ENCODE data around the gene MICAL2. TPM values are rescaled to one million over a fixed set of nuclear protein-coding genes. Genes with fewer than 3 reads are reported as not detected.

Gene MICAL2
- total RNA-seq, 2 donors from 2014 or later: 1.5 to 1.9 TPM

DNA sequence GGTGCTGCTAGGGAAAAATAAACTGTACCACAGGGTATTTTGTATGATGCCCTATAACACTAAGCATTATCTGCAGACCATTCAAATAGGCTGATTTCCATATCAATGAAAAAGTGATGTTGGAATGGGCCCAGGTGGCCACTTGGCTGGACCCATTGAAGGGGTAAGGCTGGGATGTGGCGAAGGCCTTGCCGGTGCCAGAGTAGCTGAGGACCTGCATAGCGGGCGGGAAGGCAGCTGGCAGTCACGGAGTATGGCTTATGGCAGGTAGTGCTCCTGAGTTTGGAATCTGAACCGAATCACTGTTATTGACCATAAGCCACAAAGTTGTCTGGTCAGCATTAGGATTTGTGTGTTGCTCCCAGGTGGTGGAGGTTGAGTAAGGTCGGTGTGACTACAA lies 131.0 kb downstream of the MICAL2 start:
- Histone ChIP-seq H3K27me3 (ENCODE audit: control insufficient read depth, insufficient read depth, low read length, poor library complexity, severe bottlenecking) (no peaks in the 10 kb centered on the region), H3K36me3 (ENCODE audit: control insufficient read depth, insufficient read depth, low read length) (no peaks in the 10 kb centered on the region), H3K9me3 (ENCODE audit: control insufficient read depth, low read length) (no peaks in the 10 kb centered on the region), H3K9ac (ENCODE audit: extremely low read depth, low read length, poor library complexity, severe bottlenecking) (no peak overlapping the region), H3K27ac (ENCODE audit: low read depth, low read length) (no peak overlapping the region), H3K4me3 (ENCODE audit: low read length) (no peak overlapping the region), H3K4me1 (ENCODE audit: control insufficient read depth, insufficient read depth, low read length) (peaks cover 3% of the 10 kb centered on the region)
- no peak overlapping the region for H3K27ac Mint-ChIP-seq
- H3K9me3 Mint-ChIP-seq: no peaks in the 10 kb centered on the region
- peaks cover 5% of the 10 kb centered on the region for H3K27me3 Mint-ChIP-seq (ENCODE audit: insufficient read depth)
- no peak overlapping the region for H3K4me3 Mint-ChIP-seq
- H3K36me3 Mint-ChIP-seq (ENCODE audit: low read depth): no peaks in the 10 kb centered on the region
- TF ChIP-seq, protein P1, sequence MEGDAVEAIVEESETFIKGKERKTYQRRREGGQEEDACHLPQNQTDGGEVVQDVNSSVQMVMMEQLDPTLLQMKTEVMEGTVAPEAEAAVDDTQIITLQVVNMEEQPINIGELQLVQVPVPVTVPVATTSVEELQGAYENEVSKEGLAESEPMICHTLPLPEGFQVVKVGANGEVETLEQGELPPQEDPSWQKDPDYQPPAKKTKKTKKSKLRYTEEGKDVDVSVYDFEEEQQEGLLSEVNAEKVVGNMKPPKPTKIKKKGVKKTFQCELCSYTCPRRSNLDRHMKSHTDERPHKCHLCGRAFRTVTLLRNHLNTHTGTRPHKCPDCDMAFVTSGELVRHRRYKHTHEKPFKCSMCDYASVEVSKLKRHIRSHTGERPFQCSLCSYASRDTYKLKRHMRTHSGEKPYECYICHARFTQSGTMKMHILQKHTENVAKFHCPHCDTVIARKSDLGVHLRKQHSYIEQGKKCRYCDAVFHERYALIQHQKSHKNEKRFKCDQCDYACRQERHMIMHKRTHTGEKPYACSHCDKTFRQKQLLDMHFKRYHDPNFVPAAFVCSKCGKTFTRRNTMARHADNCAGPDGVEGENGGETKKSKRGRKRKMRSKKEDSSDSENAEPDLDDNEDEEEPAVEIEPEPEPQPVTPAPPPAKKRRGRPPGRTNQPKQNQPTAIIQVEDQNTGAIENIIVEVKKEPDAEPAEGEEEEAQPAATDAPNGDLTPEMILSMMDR (conservative IDR thresholded peaks at IDR 0.05): no peak
- no peak for DNase-seq
- H3K4me1 Mint-ChIP-seq: peaks cover 19% of the 10 kb centered on the region
- WGBS, 2 experiments (ENCODE audit: insufficient coverage in 1 of 2, insufficient read length in 1 of 2): 92 to 98% methylated on average over 7 of the region's 7 CpGs

DNA sequence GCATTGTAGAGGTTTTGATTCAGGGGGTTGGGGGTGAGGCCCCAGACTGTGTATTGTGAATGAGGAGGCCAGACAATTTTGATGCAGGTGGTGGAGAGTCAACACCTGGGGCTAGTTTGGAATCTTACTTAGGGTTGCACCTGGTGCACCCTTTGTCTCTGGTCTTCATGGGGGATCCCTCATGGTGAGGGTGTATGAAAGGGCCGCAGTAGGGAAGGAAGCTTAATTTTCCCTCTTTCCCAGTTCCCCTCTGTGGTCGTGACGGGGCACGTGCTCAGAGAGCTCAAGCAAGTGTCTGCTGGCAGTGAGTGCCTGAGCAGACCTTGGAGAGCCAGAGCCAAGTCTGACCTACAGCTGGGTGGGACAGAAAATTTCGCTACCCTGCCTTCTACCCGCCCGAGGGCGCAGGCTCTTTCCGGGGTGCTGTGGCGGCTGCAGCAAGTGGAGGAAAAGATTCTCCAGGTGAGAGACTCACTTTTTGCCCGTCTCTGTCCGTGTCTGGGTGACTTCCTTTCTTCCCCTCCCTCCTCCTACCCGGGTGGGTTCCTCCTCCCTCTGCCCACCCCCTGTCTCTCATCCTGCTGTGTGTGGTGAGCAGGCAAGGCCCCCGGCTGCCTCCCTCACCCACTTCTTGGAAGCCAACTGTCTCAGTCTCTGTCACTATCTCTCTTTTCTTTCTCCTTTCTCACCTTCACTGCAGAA lies 131.7 kb downstream of the MICAL2 start:
- TF ChIP-seq, protein P1 (conservative IDR thresholded peaks at IDR 0.05): no peak
- Mint-ChIP-seq H3K36me3 (ENCODE audit: low read depth) (no peaks in the 10 kb centered on the region), H3K9me3 (no peaks in the 10 kb centered on the region), H3K27ac (no peak overlapping the region), H3K4me3 (no peak overlapping the region), H3K27me3 (ENCODE audit: insufficient read depth) (peaks cover 5% of the 10 kb centered on the region), H3K4me1 (peaks cover 19% of the 10 kb centered on the region)
- no peaks in the 10 kb centered on the region for H3K9me3 ChIP-seq (ENCODE audit: control insufficient read depth, low read length)
- no peak overlapping the region for H3K9ac ChIP-seq (ENCODE audit: extremely low read depth, low read length, poor library complexity, severe bottlenecking)
- no peaks in the 10 kb centered on the region for H3K27me3 ChIP-seq (ENCODE audit: control insufficient read depth, insufficient read depth, low read length, poor library complexity, severe bottlenecking)
- no peak for DNase-seq
- H3K4me1 ChIP-seq (ENCODE audit: control insufficient read depth, insufficient read depth, low read length): peaks cover 3% of the 10 kb centered on the region
- WGBS, 2 experiments (ENCODE audit: insufficient coverage in 1 of 2, insufficient read length in 1 of 2): 81 to 83% methylated on average over 11 to 14 of the region's 14 CpGs
- H3K4me3 ChIP-seq (ENCODE audit: low read length): no peak overlapping the region
- no peak overlapping the region for H3K27ac ChIP-seq (ENCODE audit: low read depth, low read length)
- H3K36me3 ChIP-seq (ENCODE audit: control insufficient read depth, insufficient read depth, low read length): no peaks in the 10 kb centered on the region

DNA sequence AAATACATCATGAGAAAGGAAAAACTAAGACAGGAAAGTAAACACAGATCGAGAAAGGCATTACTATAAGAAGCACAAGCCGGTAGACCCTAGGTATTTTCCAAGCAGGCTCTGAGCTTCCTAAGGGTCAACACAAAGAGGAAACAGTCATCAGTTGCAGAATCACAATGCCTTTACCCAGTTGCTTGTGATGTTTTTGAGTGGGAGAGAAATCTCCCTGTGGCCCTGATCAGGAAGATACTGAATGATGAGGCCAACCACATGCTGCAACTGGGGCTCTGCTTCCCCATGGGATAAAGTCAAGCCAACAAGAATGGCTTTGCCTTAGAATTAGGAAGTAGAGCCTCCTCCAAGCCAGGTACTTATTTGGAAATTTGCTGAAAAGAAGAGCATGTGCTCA lies 132.6 kb downstream of the MICAL2 start:
- Mint-ChIP-seq H3K36me3 (ENCODE audit: low read depth) (no peaks in the 10 kb centered on the region), H3K4me3 (no peak overlapping the region), H3K27me3 (ENCODE audit: insufficient read depth) (peaks cover 5% of the 10 kb centered on the region), H3K4me1 (peaks cover 27% of the 10 kb centered on the region), H3K9me3 (no peaks in the 10 kb centered on the region), H3K27ac (no peak overlapping the region)
- H3K4me3 ChIP-seq (ENCODE audit: low read length): no peak overlapping the region
- H3K9me3 ChIP-seq (ENCODE audit: control insufficient read depth, low read length): no peaks in the 10 kb centered on the region
- WGBS, 2 experiments (ENCODE audit: insufficient coverage in 1 of 2, insufficient read length in 1 of 2): 88% methylated on average over 2 of the region's 2 CpGs; no CpG with 5 or more reads in 1 of the 2 experiments
- DNase-seq: no peak
- TF ChIP-seq, protein P1 (conservative IDR thresholded peaks at IDR 0.05): no peak
- H3K9ac ChIP-seq (ENCODE audit: extremely low read depth, low read length, poor library complexity, severe bottlenecking): no peak overlapping the region
- peaks cover 10% of the 10 kb centered on the region for H3K4me1 ChIP-seq (ENCODE audit: control insufficient read depth, insufficient read depth, low read length)
- no peaks in the 10 kb centered on the region for H3K36me3 ChIP-seq (ENCODE audit: control insufficient read depth, insufficient read depth, low read length)
- H3K27me3 ChIP-seq (ENCODE audit: control insufficient read depth, insufficient read depth, low read length, poor library complexity, severe bottlenecking): no peaks in the 10 kb centered on the region
- no peak overlapping the region for H3K27ac ChIP-seq (ENCODE audit: low read depth, low read length)
